Peyer's patch (tissue), 4 donors: Measurements from ENCODE around the gene UTP11.

Experiments used
- POLR2A ChIP-seq, 2 donors: fragments of 450-650 bp; IDR thresholded peaks; one replicate each; pipeline ENCODE4 v1.5.1; 2017; ENCODE audit warnings: antibody characterized with exemption in 2 of 2, mild to moderate bottlenecking in 2 of 2, moderate library complexity in 2 of 2
- TF ChIP-seq, protein P1 (sequence below), 6 experiments: fragments of 450-650 bp in 4 of 6; fragments of 200-600 bp in 2 of 6; sonication (generic) in 1 of 6; IDR thresholded peaks; one replicate each; pipeline ENCODE4 v1.5.1; 2017 to 2019; ENCODE audit warnings: antibody characterized with exemption in 6 of 6, mild to moderate bottlenecking in 3 of 6, moderate library complexity in 1 of 6

- TF ChIP-seq, protein P1, sequence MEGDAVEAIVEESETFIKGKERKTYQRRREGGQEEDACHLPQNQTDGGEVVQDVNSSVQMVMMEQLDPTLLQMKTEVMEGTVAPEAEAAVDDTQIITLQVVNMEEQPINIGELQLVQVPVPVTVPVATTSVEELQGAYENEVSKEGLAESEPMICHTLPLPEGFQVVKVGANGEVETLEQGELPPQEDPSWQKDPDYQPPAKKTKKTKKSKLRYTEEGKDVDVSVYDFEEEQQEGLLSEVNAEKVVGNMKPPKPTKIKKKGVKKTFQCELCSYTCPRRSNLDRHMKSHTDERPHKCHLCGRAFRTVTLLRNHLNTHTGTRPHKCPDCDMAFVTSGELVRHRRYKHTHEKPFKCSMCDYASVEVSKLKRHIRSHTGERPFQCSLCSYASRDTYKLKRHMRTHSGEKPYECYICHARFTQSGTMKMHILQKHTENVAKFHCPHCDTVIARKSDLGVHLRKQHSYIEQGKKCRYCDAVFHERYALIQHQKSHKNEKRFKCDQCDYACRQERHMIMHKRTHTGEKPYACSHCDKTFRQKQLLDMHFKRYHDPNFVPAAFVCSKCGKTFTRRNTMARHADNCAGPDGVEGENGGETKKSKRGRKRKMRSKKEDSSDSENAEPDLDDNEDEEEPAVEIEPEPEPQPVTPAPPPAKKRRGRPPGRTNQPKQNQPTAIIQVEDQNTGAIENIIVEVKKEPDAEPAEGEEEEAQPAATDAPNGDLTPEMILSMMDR (IDR thresholded peaks at IDR 0.05), result no peak
- no peak for TF ChIP-seq POLR2A (IDR thresholded peaks at IDR 0.05)
Observed at GRCh38 chr1:38052750-38053415, 40.3 kb downstream of the UTP11 start.
